HepG2 (cell line): ENCODE measurements around the gene LCE2D. TPM values are rescaled to one million over a fixed set of nuclear protein-coding genes. Genes with fewer than 3 reads are reported as not detected.

ENCODE experiments used
- DR1 ChIP-seq: sonication (generic); formaldehyde crosslinking; IDR thresholded peaks from 2 replicates; pipeline ENCODE4 v1.8.0; 2021; ENCODE audit warnings: mild to moderate bottlenecking, missing genetic modification reagents, inconsistent platforms
- GATAD1 ChIP-seq: IDR thresholded peaks from 2 replicates; pipeline ENCODE4 v1.6.1; 2016; ENCODE audit warnings: missing genetic modification reagents, missing compliant biosample characterization
- GMEB2 ChIP-seq: IDR thresholded peaks from 2 replicates; pipeline ENCODE4 v1.6.1; 2016; ENCODE audit warnings: missing biosample characterization, missing genetic modification reagents, low read depth
- MLXIP ChIP-seq: sonication (generic); formaldehyde crosslinking; IDR thresholded peaks from 2 replicates; pipeline ENCODE4 v1.9.0; 2021; ENCODE audit warnings: missing genetic modification reagents, borderline replicate concordance
- MTF1 ChIP-seq: sonication (generic); formaldehyde crosslinking; IDR thresholded peaks from 2 replicates; pipeline ENCODE4 v1.5.0; 2020; ENCODE audit warnings: missing genetic modification reagents
- PRDM10 ChIP-seq: sonication (generic); formaldehyde crosslinking; IDR thresholded peaks from 2 replicates; pipeline ENCODE4 v1.4.0; 2020; ENCODE audit warnings: low read depth, missing genetic modification reagents
- SMC3 ChIP-seq: IDR thresholded peaks from 2 replicates; pipeline ENCODE4 v1.6.1; 2011; ENCODE audit warnings: low read length, improper control_type of control experiment
- STAG1 ChIP-seq: sonication (generic); formaldehyde crosslinking; IDR thresholded peaks from 2 replicates; pipeline ENCODE4 v1.4.0; 2020; ENCODE audit warnings: missing genetic modification reagents
- ZNF276 ChIP-seq: sonication (generic); formaldehyde crosslinking; IDR thresholded peaks from 2 replicates; pipeline ENCODE4 v1.4.0; 2020; ENCODE audit warnings: mild to moderate bottlenecking, low read depth, missing genetic modification reagents
- ZNF362 ChIP-seq: sonication (generic); formaldehyde crosslinking; IDR thresholded peaks from 2 replicates; pipeline ENCODE4 v1.4.0; 2020; ENCODE audit warnings: missing genetic modification reagents, mild to moderate bottlenecking, borderline replicate concordance
- ZNF572 ChIP-seq: sonication (generic); formaldehyde crosslinking; IDR thresholded peaks from 2 replicates; pipeline ENCODE4 v1.5.1; 2020; ENCODE audit warnings: mild to moderate bottlenecking, missing genetic modification reagents
- ZNF678 ChIP-seq: sonication (generic); formaldehyde crosslinking; IDR thresholded peaks from 2 replicates; pipeline ENCODE4 v1.4.0; 2020; ENCODE audit warnings: mild to moderate bottlenecking, missing genetic modification reagents
- ZNF710 ChIP-seq: sonication (generic); formaldehyde crosslinking; IDR thresholded peaks from 2 replicates; pipeline ENCODE4 v1.5.0; 2020; ENCODE audit warnings: mild to moderate bottlenecking, missing genetic modification reagents, borderline replicate concordance
- ZUFSP ChIP-seq: sonication (generic); formaldehyde crosslinking; IDR thresholded peaks from 2 replicates; pipeline ENCODE4 v1.9.0; 2021; ENCODE audit warnings: missing genetic modification reagents, mild to moderate bottlenecking, borderline replicate concordance
- polyA plus RNA-seq, 8 experiments: library from polyadenylated mRNA; depleted of rRNA in 3 of 8; stranded (reverse) in 7 of 8; unstranded in 1 of 8; fragments of >200 nt; fragmentation: Illumina TruSeq in 4 of 8; extraction: Trizol in 4 of 8; gene quantifications; 2 replicates each; pipeline versions ENCODE4 v1.2.1 to v1.2.3, GENCODE V29; 2011 to 2016; ENCODE audit warnings: low read depth in 4 of 8, missing spikeins in 1 of 8, mixed read lengths in 1 of 8; ENCODE audit not compliant: insufficient read depth in 1 of 8
- total RNA-seq, 5 experiments: library from RNA; depleted of rRNA; stranded (reverse); fragments of >200 nt; fragmentation: Illumina TruSeq; extraction: Trizol; gene quantifications; 2 replicates each; pipeline ENCODE4 v1.2.3, GENCODE V29; 2016; ENCODE audit warnings: low read depth in 1 of 5

Gene LCE2D
- total and polyA plus RNA-seq, 2 of the 13 experiments (the other 11 are each of a cell fraction or from before 2014, with no cell fraction given), result not detected

- TF ChIP-seq MLXIP (CRISPR knock-in tag) (no peak), ZNF276 (CRISPR knock-in tag) (no peak), ZNF710 (CRISPR knock-in tag) (no peak), ZNF572 (no peak), PRDM10 (CRISPR knock-in tag) (no peak), ZUFSP (CRISPR knock-in tag) (no peak), DR1 (CRISPR knock-in tag) (no peak), ZNF362 (CRISPR knock-in tag) (peak; percentile 45; the same call in 1 of the 2 replicates), ZNF678 (CRISPR knock-in tag) (no peak), SMC3 (peak; percentile 64; the same call in 1 of the 2 replicates), STAG1 (CRISPR knock-in tag) (peak; percentile 56), GATAD1 (CRISPR knock-in tag) (no peak), GMEB2 (no peak), MTF1 (CRISPR knock-in tag) (no peak)
Observed at GRCh38 chr1:152654110-152654509, 9.1 kb upstream of the LCE2D start (continued).
